HG02763 (cell line): ENCODE measurements around the gene MYOZ3.

Source experiments
- ATAC-seq: cut with Tn5 transposase; IDR thresholded peaks from one replicate; pipeline ENCODE4 v1.9.1; 2021; ENCODE audit warnings: mild to moderate bottlenecking, moderate library complexity; ENCODE audit not compliant: unreplicated experiment

Gene MYOZ3

DNA sequence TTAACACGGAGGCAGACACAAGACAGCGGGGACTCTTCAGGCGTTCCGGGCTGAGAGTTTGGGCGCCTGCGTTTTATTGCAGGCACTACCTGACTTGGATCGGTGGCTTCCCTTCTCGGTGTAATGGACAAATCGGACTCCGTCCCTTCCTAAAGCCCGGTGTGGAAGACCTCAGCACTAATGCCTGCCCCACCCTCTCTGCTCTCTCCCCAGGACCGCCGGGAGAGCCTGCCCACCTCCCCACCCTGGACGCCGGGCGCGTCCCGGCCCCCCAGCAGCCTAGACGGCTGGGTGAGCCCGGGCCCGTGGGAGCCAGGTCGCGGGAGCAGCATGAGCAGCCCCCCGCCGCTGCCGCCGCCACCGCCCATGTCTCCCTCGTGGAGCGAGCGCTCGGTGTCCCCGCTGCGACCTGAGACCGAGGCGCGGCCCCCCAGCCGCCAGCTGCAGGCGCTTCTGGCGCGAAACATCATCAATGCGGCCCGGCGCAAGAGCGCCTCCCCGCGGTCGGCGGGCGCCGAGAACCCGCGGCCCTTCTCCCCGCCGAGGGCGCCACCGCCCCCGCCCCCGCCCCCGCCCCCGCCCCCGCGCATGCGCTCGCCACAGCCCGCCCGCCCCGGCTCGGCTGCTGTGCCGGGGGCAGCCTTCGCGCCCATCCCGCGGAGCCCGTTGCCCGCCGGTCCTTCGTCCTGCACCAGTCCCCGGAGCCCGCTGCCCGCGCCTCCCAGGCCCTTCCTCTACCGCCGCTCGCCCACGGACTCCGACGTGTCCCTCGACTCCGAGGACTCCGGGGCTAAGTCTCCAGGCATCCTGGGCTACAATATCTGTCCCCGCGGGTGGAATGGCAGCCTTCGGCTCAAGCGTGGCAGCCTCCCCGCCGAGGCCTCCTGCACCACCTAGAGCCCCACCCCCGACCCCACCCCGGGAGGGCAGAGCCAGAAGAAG is 4.6 kb upstream of the MYOZ3 start:
- ATAC-seq: peak; percentile 62

DNA sequence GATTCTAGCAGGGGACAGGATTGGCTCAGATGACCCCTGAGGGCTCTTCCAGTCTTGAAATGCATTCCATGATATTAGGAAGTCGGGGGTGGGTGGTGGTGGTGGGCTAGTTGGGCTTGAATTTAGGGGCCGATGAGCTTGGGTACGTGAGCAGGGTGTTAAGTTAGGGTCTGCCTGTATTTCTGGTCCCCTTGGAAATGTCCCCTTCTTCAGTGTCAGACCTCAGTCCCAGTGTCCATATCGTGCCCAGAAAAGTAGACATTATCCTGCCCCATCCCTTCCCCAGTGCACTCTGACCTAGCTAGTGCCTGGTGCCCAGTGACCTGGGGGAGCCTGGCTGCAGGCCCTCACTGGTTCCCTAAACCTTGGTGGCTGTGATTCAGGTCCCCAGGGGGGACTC is 2.9 kb upstream of the MYOZ3 start:
- ATAC-seq: no peak

- no peak for ATAC-seq
Observed at GRCh38 chr5:150658699-150659265, 2.3 kb upstream of the MYOZ3 start.

GRCh38 chr5:150659360-150660107 is 1.5 kb upstream of the MYOZ3 start:
- no peak for ATAC-seq

DNA sequence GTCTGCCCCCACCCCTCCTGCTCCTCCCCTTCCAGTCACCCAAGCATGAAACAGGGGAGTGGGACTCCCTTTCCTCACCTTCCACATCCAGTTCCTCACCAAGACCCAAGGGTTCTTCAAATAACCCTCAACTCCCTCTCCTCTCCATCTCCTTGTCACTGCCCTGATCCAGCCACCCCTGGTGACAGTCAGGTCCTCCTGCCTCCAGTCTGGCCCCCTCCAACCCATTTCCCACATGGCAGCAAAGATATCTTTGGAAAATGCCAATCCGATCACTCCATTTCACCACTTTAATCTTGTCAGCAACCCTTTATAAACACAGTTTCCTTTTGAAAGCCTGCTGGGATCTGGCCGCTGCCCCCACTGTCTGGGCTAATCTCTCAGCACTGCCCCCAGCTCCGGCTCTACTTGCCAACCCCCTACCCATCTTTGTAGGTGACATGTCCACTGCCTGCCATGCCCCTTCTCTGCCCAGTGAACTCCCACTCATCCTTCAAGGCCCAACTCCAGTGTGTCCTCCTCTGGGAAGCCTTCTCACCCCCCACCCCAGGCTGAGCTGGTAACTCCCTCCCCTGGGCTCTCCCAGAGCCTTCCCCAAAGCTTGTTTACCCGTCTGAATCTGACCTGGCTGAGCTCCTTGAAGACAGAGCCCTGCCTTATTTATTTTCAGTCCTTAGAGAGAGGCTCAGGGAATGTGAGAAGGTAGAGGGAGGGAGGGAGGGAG is 781 bp upstream of the MYOZ3 start:
- no peak for ATAC-seq

DNA sequence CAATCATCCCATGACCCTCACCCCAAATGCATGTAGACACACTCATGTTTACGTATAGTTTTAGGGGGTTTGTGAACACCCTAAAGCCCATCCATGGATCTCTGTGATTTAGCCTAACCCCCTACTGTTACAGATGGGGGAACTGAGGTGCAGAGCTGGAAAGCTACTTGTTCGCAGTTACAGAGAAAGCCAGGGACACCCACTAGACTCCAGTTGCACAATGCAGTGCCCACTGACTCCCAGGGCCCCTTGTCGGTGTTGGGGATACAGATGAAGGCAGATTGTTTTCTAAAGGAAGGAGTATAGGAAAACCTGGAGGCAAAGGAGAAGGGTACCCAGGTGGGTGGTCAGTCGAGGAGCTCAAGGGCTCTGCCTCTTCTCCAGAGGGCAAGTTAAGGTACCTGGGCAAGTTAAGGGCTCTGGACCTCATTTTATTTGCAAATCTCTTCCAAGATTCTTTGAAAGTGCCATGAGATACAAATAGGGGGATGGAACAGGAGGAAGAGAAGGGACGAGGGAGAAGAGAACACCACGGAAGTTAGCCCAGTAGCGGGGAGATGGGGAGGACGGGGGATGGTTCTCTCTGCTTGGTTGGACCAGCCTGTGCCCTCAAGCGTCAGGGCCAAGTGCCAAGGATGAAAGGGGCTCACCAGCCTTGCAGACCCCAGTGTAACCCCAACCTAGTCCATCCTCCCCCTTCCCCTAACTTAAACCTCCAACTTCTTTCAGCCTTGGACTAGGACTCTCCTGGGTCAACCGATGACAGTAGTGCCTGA is 958 bp downstream of the MYOZ3 start:
- ATAC-seq: no peak

GRCh38 chr5:150662731-150663516 is 1.9 kb downstream of the MYOZ3 start:
- ATAC-seq: no peak

DNA sequence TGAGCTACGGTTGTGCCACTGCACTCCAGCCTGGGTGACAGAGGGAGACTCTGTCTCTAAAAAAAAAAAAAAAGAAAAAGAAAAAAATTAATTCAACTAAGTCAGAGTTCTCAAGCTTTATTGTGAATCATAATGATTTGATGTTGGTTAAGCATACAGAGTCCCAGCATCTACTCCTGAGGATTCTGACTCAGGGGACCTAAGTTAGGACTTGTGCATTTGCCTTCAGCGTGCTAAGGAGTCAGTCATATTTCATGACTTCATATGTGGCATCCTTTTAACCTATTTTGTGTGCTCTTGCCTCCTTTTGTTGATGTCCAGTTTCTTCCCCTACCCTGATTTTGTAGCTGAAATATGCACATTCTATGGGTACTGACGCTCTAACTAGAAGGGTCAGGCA is 2.9 kb downstream of the MYOZ3 start:
- no peak for ATAC-seq

GRCh38 chr5:150665044-150665443 is 4.0 kb downstream of the MYOZ3 start:
- ATAC-seq: no peak

- no peak for ATAC-seq
Observed at GRCh38 chr5:150670275-150670947, 9.4 kb downstream of the MYOZ3 start.

- no peak for ATAC-seq
Observed at GRCh38 chr5:150670948-150671310, 9.9 kb downstream of the MYOZ3 start.

- no peak for ATAC-seq
Observed at GRCh38 chr5:150671509-150672236, 10.6 kb downstream of the MYOZ3 start.

- ATAC-seq: no peak
Observed at GRCh38 chr5:150672237-150672883, 11.3 kb downstream of the MYOZ3 start.

DNA sequence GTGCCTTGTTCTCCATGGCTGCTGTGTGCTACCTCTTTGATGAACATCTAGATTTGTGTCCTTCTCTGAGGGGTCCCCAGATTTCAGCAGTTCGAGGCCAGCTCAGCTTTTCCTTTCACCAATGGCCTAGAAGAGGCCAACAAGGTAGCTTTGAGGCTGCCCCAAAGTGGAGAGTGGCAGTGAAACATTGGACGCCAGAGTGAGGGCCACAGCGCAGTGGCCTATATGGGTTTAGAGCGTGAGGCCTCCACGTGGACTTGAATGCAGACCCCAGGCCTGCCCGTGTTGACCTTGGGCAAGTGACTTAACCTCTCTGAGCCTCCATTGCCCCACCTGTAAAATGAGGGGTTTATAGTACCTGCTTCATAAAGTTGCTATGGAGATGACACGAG is 11.8 kb downstream of the MYOZ3 start:
- no peak for ATAC-seq

DNA sequence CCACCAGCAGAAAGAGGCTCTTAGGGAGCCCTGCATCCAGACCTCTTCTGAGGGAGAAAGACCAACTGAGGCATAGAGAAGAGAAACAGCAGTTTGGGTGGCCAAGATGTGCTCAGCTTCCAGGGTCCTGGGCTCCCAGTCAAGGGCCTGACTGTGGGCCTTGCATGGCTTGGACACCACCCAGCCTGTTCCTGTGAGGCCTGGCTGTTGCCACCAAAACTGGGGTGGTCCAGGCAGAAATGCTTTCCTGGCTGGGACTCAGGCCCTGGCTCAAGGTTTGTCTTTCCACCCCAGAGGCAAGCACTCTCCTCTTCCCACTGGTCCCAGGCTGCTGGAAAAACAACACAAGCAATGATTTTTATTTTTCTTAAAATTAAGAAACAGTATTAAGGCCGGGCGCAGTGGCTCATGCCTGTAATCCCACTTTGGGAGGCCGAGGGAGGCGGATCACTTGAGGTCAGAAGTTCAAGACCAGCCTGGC is 13.3 kb downstream of the MYOZ3 start:
- no peak for ATAC-seq

GRCh38 chr5:150675069-150675468 is 14.0 kb downstream of the MYOZ3 start:
- no peak for ATAC-seq

GRCh38 chr5:150676578-150676977 is 15.5 kb downstream of the MYOZ3 start:
- ATAC-seq: no peak

- ATAC-seq: no peak
Observed at GRCh38 chr5:150689120-150689519, 28.1 kb downstream of the MYOZ3 start.
